Measurements from ENCODE around the gene CENATAC.

GRCh38 chr11:119034813-119035212 is 36.9 kb downstream of the CENATAC start:
- TF ChIP-seq GATA3 (IDR thresholded peaks at IDR 0.05; ENCODE audit: low read depth, low read length), result no peak
- TF ChIP-seq GATA2 (IDR thresholded peaks at IDR 0.05; ENCODE audit: low read depth, low read length), result no peak

Measured in SH-SY5Y (cell line).